Fibroblast of skin of right biceps (primary cell): ENCODE results near the gene LPIN2.

Source experiments
- DNase-seq: peaks from one replicate; pipeline ENCODE4 v3.0.0-alpha.2; 2013

Gene LPIN2

GRCh38 chr18:2978661-2979106, 34.3 kb downstream of the LPIN2 start:
- peak; percentile 86 for DNase-seq

- DNase-seq, result peak; percentile 55
Measured at GRCh38 chr18:2978208-2978607, 34.7 kb downstream of the LPIN2 start.

GRCh38 chr18:2976218-2977132, 36.5 kb downstream of the LPIN2 start:
- no peak for DNase-seq

GRCh38 chr18:2974731-2975130, 38.2 kb downstream of the LPIN2 start:
- DNase-seq, result no peak

GRCh38 chr18:2971741-2972552, 41.0 kb downstream of the LPIN2 start:
- DNase-seq, result no peak

GRCh38 chr18:2970772-2971659, 41.9 kb downstream of the LPIN2 start:
- no peak for DNase-seq

- DNase-seq, result no peak
Measured at GRCh38 chr18:2970344-2970743, 42.6 kb downstream of the LPIN2 start.

GRCh38 chr18:2969695-2970094, 43.2 kb downstream of the LPIN2 start:
- DNase-seq, result no peak

GRCh38 chr18:2968606-2969005, 44.3 kb downstream of the LPIN2 start:
- DNase-seq, result no peak

GRCh38 chr18:2967820-2968219, 45.1 kb downstream of the LPIN2 start:
- DNase-seq, result no peak

GRCh38 chr18:2967357-2967756, 45.6 kb downstream of the LPIN2 start:
- no peak for DNase-seq

- DNase-seq, result no peak
Measured at GRCh38 chr18:2966560-2966959, 46.4 kb downstream of the LPIN2 start.

GRCh38 chr18:2965797-2966196, 47.1 kb downstream of the LPIN2 start:
- DNase-seq, result no peak

- DNase-seq, result peak; percentile 37
Measured at GRCh38 chr18:2964361-2965010, 48.5 kb downstream of the LPIN2 start.
